NCI-H82 (cell line): ENCODE measurements around the gene COMMD1.
"Not testable (repeated sequence)": the region's sequence is repeated elsewhere in the genome, so short reads cannot be mapped to it uniquely, and the experiment has no call there.

Experiments used
- DNase-seq: peaks from one replicate; lab custom pipeline; 2025; lab: John Stamatoyannopoulos, UW

The COMMD1 gene

GRCh38 chr2:61966087-61966727 is 60.7 kb downstream of the COMMD1 start:
- no peak for DNase-seq

GRCh38 chr2:61967262-61967661 is 61.8 kb downstream of the COMMD1 start:
- DNase-seq, result peak; percentile 89

DNA sequence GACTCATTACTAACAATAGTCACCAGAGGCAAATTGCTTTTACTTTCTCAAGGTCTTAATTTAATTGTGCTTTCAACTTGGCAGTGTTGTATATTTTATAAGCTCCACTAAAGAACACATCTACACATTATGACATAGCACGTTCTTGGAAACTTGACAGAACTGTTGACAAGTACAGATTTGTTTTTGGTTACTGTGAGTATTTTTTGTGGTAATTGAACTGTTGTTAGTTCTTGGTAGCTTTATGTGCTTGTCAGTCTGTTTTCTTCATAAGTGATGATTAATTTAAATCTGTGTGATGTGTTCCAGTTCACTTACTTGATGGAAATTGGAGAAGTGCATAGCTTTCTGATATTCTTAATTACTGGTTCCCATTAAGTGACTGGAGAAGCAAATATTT is 63.9 kb downstream of the COMMD1 start:
- DNase-seq, result no peak

DNA sequence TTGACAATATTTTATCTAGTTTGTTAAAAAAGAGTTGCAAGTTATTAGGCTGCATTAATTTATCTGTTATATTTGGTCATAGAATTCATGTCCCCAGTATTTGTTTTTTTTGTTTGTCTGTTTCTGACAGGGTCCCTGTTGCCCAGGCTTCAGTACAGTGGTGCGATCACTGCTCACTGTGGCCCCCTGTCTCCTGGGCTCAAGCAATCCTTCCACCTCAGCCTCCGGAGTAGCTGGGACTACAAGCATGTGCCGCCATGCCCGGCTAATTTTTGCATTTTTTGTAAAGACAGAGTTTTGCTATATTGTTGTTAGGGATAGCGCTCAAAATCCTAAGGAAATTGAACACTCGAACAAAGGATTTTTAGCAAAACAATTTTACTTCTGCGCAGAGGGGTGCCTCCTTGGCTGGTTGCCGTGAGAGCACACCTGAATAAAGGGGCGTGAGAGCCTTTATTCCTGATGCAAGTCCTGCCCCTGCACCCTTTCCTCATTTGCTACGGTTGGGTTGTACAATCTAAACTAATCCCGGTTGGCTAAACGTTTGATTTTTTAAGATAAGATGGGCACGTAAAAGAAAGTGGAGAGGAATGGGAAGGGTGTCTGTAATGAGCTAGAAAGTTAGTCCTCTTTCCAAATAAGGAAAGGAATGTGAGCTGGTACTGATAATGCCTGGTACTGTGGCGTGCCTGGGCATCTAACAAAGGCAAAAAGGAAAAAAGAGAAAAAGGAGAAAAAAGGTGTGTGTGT is 65.5 kb downstream of the COMMD1 start:
- peak; percentile 15 for DNase-seq

GRCh38 chr2:61978522-61978921 is 73.0 kb downstream of the COMMD1 start:
- DNase-seq, result no peak

GRCh38 chr2:61980758-61981157 is 75.3 kb downstream of the COMMD1 start:
- no peak for DNase-seq

DNA sequence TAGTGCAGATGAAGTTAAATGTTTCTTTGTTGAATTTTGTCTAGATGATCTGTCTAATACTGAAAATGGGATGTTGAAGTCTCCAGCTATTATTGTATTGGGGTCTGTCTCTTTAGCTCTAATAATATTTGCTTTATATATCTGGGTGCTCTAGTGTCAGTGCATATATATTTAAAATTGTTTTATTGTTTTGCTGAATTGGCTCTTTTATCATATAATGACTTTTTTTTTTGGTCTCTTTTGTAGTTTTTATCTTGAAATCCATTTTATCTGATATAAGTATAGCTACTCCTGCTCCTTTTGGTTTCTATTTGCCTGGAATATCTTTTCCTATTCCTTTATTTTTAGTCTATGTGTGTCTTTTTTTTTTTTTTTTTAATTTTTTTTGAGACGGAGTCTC is 79.2 kb downstream of the COMMD1 start:
- DNase-seq, result no peak

- DNase-seq, result no peak
Measured at GRCh38 chr2:61988462-61989366, 83.2 kb downstream of the COMMD1 start.

GRCh38 chr2:61993422-61994024 is 88.0 kb downstream of the COMMD1 start:
- peak; percentile 75 for DNase-seq

- no peak for DNase-seq
Measured at GRCh38 chr2:61994531-61994930, 89.1 kb downstream of the COMMD1 start.

GRCh38 chr2:61995065-61995464 is 89.6 kb downstream of the COMMD1 start:
- DNase-seq, result no peak

DNA sequence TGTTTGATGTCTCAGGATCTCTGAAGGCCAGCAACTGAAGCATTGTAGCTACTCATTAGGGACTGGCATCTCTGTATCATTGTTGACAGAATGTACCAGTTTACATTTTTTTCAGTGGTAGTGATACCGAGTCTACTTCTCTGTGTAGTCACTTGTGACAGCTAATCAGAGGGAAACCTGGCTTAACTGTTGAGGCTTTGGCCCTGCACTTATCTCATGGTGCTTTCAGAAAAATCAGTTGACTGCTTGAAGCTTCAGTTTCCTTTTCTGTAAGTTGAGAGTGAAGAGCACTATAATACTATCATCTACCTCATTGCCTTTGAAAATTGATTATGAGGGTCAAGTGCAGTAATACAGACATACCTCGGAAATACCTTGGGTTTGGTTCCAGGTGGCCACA is 90.0 kb downstream of the COMMD1 start:
- no peak for DNase-seq

- DNase-seq, result no peak
Measured at GRCh38 chr2:61998426-61998825, 93.0 kb downstream of the COMMD1 start.

DNA sequence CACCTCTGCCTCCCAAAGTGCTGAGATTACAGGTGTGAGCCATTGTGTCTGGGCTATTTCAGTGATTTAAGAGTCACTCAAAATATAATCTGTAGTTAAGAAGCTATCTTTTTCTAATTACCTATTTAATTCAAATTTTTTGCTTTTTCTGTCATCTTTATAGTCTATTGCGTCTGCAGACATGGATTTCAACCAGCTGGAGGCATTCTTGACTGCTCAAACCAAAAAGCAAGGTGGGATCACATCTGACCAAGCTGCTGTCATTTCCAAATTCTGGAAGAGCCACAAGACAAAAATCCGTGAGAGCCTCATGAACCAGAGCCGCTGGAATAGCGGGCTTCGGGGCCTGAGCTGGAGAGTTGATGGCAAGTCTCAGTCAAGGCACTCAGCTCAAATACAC is 95.1 kb downstream of the COMMD1 start:
- DNase-seq, result no peak

- DNase-seq, result no peak
Measured at GRCh38 chr2:62001431-62001830, 96.0 kb downstream of the COMMD1 start.

- not testable (repeated sequence) for DNase-seq
Measured at GRCh38 chr2:62004428-62004827, 99.0 kb downstream of the COMMD1 start.

DNA sequence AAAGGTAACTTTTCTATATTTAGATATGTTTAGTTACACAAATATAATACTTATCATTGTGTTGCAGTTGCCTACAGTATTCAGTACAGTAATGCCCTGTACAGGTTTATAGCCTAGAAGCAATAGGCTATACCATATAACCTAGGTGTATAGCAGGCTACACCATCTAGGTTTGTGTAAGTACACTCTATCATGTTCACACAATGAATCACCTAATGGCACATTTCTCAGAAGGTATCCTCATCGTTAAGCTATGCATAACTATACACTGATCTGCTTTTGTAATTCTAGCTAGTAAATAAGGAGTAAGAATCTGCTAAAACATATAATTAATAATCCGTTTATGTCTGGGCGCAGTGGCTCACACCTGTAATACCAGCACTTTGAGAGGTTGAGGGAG is 102.1 kb downstream of the COMMD1 start:
- DNase-seq, result no peak

- DNase-seq, result no peak
Measured at GRCh38 chr2:62010632-62011256, 105.3 kb downstream of the COMMD1 start.

DNA sequence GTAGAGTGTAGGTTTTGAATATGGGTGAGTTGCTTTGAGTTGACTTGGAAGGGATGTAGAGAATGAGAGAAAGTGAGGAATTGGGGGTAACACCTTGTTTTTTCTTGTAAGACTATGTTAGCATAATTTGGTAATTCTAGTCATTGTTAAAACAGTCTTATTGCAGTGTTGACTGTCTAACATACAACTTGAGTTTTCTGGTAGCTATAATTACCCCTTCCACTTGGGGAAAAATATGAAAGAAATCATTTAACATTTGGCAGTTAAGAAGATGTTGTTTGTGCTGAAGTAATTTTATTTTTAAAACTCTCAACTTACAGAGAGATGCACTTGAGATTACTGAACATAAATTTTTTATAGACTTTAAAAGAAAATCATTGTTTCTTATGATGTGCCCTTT is 108.2 kb downstream of the COMMD1 start:
- DNase-seq, result no peak

GRCh38 chr2:62014102-62014501 is 108.6 kb downstream of the COMMD1 start:
- peak; percentile 84 for DNase-seq

DNA sequence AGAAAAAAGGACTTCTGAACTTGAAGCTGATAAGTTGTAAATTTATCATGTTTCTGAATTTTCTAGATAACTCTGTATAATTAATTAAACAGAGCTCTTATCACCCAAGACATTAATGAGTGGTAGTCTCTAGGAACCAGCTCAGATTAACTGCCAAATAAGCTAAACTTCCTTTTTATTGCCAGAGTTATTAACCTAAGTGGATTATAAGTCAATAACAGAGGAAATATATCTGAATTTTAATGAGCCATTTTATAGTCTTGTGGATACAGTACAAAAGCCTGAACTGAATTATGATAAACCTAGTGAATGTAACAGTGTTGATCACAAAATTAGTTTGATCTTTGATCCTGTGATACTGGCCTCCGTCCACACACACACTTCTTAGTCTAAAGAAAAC is 111.5 kb downstream of the COMMD1 start:
- DNase-seq, result peak; percentile 5

DNA sequence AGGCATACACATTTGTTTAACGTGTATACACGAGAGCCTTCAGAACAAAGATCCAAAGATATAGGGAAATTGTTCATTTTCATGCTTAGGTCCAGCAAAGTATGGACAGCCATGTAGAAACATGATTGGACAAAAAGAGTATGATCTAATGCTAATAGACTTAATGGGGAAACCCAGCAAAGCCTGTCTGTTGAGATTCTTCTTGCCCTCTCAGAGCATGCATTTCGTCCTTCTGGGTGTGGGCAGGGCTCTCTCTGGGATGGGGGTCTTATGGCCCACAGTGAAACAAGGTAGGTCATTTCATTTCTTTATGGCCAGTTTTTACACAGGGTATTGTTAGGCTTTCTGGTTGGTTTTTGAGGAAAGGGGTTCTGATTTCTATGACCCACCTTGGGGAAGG is 124.4 kb downstream of the COMMD1 start:
- DNase-seq, result no peak
